ENCODE results near the gene LMBR1.
"Not testable (repeated sequence)": the region's sequence is repeated elsewhere in the genome, so short reads cannot be mapped to it uniquely, and the experiment has no call there.

The LMBR1 gene

GRCh38 chr7:156845379-156846101, 47.4 kb downstream of the LMBR1 start:
- no peak for DNase-seq (ENCODE audit: low read depth)

GRCh38 chr7:156843582-156843981, 49.4 kb downstream of the LMBR1 start:
- DNase-seq (ENCODE audit: low read depth): not testable (repeated sequence)

- DNase-seq (ENCODE audit: low read depth): no peak
Measured at GRCh38 chr7:156843157-156843556, 49.8 kb downstream of the LMBR1 start.

- DNase-seq (ENCODE audit: low read depth): no peak
Measured at GRCh38 chr7:156842740-156843140, 50.2 kb downstream of the LMBR1 start.

GRCh38 chr7:156842317-156842716, 50.7 kb downstream of the LMBR1 start:
- no peak for DNase-seq (ENCODE audit: low read depth)

- no peak for DNase-seq (ENCODE audit: low read depth)
Measured at GRCh38 chr7:156841497-156841896, 51.5 kb downstream of the LMBR1 start.

- DNase-seq (ENCODE audit: low read depth): no peak
Measured at GRCh38 chr7:156840134-156840533, 52.8 kb downstream of the LMBR1 start.

- DNase-seq (ENCODE audit: low read depth): no peak
Measured at GRCh38 chr7:156836443-156836842, 56.5 kb downstream of the LMBR1 start.

GRCh38 chr7:156834462-156834861, 58.5 kb downstream of the LMBR1 start:
- DNase-seq (ENCODE audit: low read depth): no peak

GRCh38 chr7:156833312-156833711, 59.7 kb downstream of the LMBR1 start:
- DNase-seq (ENCODE audit: low read depth): no peak

GRCh38 chr7:156832195-156832877, 60.6 kb downstream of the LMBR1 start:
- no peak for DNase-seq (ENCODE audit: low read depth)

GRCh38 chr7:156829669-156830336, 63.2 kb downstream of the LMBR1 start:
- DNase-seq (ENCODE audit: low read depth): no peak

GRCh38 chr7:156827587-156828203, 65.3 kb downstream of the LMBR1 start:
- DNase-seq (ENCODE audit: low read depth): no peak

GRCh38 chr7:156823435-156823834, 69.5 kb downstream of the LMBR1 start:
- no peak for DNase-seq (ENCODE audit: low read depth)

GRCh38 chr7:156820445-156821063, 72.4 kb downstream of the LMBR1 start:
- no peak for DNase-seq (ENCODE audit: low read depth)

- DNase-seq (ENCODE audit: low read depth): no peak
Measured at GRCh38 chr7:156819733-156820295, 73.2 kb downstream of the LMBR1 start.

GRCh38 chr7:156818133-156818532, 74.8 kb downstream of the LMBR1 start:
- no peak for DNase-seq (ENCODE audit: low read depth)

- DNase-seq (ENCODE audit: low read depth): no peak
Measured at GRCh38 chr7:156816943-156817572, 75.9 kb downstream of the LMBR1 start.

- no peak for DNase-seq (ENCODE audit: low read depth)
Measured at GRCh38 chr7:156811706-156812105, 81.3 kb downstream of the LMBR1 start.

- not testable (repeated sequence) for DNase-seq (ENCODE audit: low read depth)
Measured at GRCh38 chr7:156803656-156804055, 89.3 kb downstream of the LMBR1 start.

GRCh38 chr7:156802214-156802613, 90.8 kb downstream of the LMBR1 start:
- no peak for DNase-seq (ENCODE audit: low read depth)

Measured in T follicular helper cell (primary cell).